Mucosa of rectum (tissue), 2 donors: ENCODE data around the gene HTR1B.

Experiments used
- H3K27ac ChIP-seq, 2 donors: one replicate each; pipeline ENCODE4 v1.7.0; 2013; ENCODE audit warnings: inconsistent platforms in 2 of 2, low read depth in 2 of 2, low read length in 2 of 2
- H3K27me3 ChIP-seq, 2 donors: one replicate each; pipeline ENCODE4 v1.7.0; 2013; ENCODE audit warnings: low read length in 2 of 2; ENCODE audit not compliant: control insufficient read depth in 2 of 2, insufficient read depth in 2 of 2
- H3K36me3 ChIP-seq, 2 donors: one replicate each; pipeline ENCODE4 v1.7.0; 2013; ENCODE audit warnings: low read length in 2 of 2; ENCODE audit not compliant: control insufficient read depth in 2 of 2, insufficient read depth in 2 of 2
- H3K4me1 ChIP-seq, 2 donors: one replicate each; pipeline ENCODE4 v1.7.0; 2013; ENCODE audit warnings: low read length in 2 of 2, mild to moderate bottlenecking in 1 of 2; ENCODE audit not compliant: control insufficient read depth in 2 of 2, insufficient read depth in 2 of 2
- H3K4me3 ChIP-seq, 2 donors: one replicate each; pipeline ENCODE4 v1.7.0; 2013; ENCODE audit warnings: low read length in 2 of 2
- H3K9ac ChIP-seq, 2 donors: one replicate each; pipeline ENCODE4 v1.7.0; 2013; ENCODE audit warnings: low read length in 2 of 2, low read depth in 1 of 2, mild to moderate bottlenecking in 1 of 2
- H3K9me3 ChIP-seq, 2 donors: one replicate each; pipeline ENCODE4 v1.7.0; 2013; ENCODE audit warnings: low read length in 2 of 2; ENCODE audit not compliant: control insufficient read depth in 2 of 2
- donor health status: healthy.
- donor health status: Normal muscosa, but diverticular disease.

HTR1B gene

GRCh38 chr6:77463308-77463860 lies at the start of gene HTR1B:
Gene HTR1B (minus strand): TSS chr6:77463491. CDS start chr6:77463403, 88 bp downstream.
- H3K4me3 ChIP-seq = peak within 1 kb of the TSS; percentile 8 to 57
- no peak within 1 kb of the TSS for H3K9ac ChIP-seq
- H3K36me3 ChIP-seq = no peaks in the 10 kb centered on the region
- no peaks in the 10 kb centered on the region for H3K4me1 ChIP-seq
- H3K27ac ChIP-seq = no peak within 1 kb of the TSS
- H3K9me3 ChIP-seq = no peaks in the 10 kb centered on the region
- peaks cover 42 to 48% of the 10 kb centered on the region in 2 donors for H3K27me3 ChIP-seq

GRCh38 chr6:77512554-77512953 lies 49.3 kb upstream of the HTR1B start:
- Histone ChIP-seq H3K27ac (no peak overlapping the region), H3K36me3 (no peaks in the 10 kb centered on the region), H3K4me1 (no peaks in the 10 kb centered on the region), H3K27me3 (no peaks in the 10 kb centered on the region), H3K4me3 (no peak overlapping the region), H3K9me3 (peaks cover 4 to 5% of the 10 kb centered on the region in 2 donors), H3K9ac (no peak overlapping the region)

GRCh38 chr6:77511860-77512259 lies 48.6 kb upstream of the HTR1B start:
- H3K4me1 ChIP-seq = no peaks in the 10 kb centered on the region
- no peaks in the 10 kb centered on the region for H3K27me3 ChIP-seq
- no peak overlapping the region for H3K27ac ChIP-seq
- no peak overlapping the region for H3K4me3 ChIP-seq
- H3K9ac ChIP-seq = no peak overlapping the region
- no peaks in the 10 kb centered on the region for H3K36me3 ChIP-seq
- H3K9me3 ChIP-seq = peaks cover 4 to 5% of the 10 kb centered on the region in 2 donors

GRCh38 chr6:77502981-77503380 lies 39.7 kb upstream of the HTR1B start:
- H3K36me3 ChIP-seq = no peaks in the 10 kb centered on the region
- H3K27ac ChIP-seq = no peak overlapping the region
- no peak overlapping the region for H3K9ac ChIP-seq
- no peaks in the 10 kb centered on the region for H3K4me1 ChIP-seq
- no peaks in the 10 kb centered on the region for H3K27me3 ChIP-seq
- H3K4me3 ChIP-seq = no peak overlapping the region
- no peaks in the 10 kb centered on the region for H3K9me3 ChIP-seq

- Histone ChIP-seq H3K4me3 (no peak overlapping the region), H3K9ac (no peak overlapping the region), H3K27me3 (no peaks in the 10 kb centered on the region), H3K27ac (no peak overlapping the region), H3K9me3 (no peaks in the 10 kb centered on the region), H3K4me1 (no peaks in the 10 kb centered on the region), H3K36me3 (no peaks in the 10 kb centered on the region)
Measured at GRCh38 chr6:77492530-77492929, 29.2 kb upstream of the HTR1B start.

GRCh38 chr6:77487808-77488425 lies 24.6 kb upstream of the HTR1B start:
- H3K4me3 ChIP-seq = no peak overlapping the region
- H3K27me3 ChIP-seq = no peaks in the 10 kb centered on the region
- H3K27ac ChIP-seq = no peak overlapping the region
- no peaks in the 10 kb centered on the region for H3K4me1 ChIP-seq
- H3K36me3 ChIP-seq = no peaks in the 10 kb centered on the region
- H3K9ac ChIP-seq = no peak overlapping the region
- no peaks in the 10 kb centered on the region for H3K9me3 ChIP-seq

GRCh38 chr6:77482981-77483380 lies 19.7 kb upstream of the HTR1B start:
- no peaks in the 10 kb centered on the region for H3K9me3 ChIP-seq

GRCh38 chr6:77474973-77475372 lies 11.7 kb upstream of the HTR1B start:
- H3K36me3 ChIP-seq = no peaks in the 10 kb centered on the region
- no peaks in the 10 kb centered on the region for H3K9me3 ChIP-seq
- H3K4me3 ChIP-seq = no peak overlapping the region
- H3K27me3 ChIP-seq = no peaks in the 10 kb centered on the region
- H3K4me1 ChIP-seq = no peaks in the 10 kb centered on the region
- no peak overlapping the region for H3K9ac ChIP-seq
- H3K27ac ChIP-seq = no peak overlapping the region

More at GRCh38 chr6:77482981-77483380, 19.7 kb upstream of the HTR1B start:
- no peak overlapping the region for H3K4me3 ChIP-seq
- H3K27ac ChIP-seq = no peak overlapping the region
- H3K27me3 ChIP-seq = no peaks in the 10 kb centered on the region
- no peaks in the 10 kb centered on the region for H3K4me1 ChIP-seq
- no peaks in the 10 kb centered on the region for H3K36me3 ChIP-seq
- no peak overlapping the region for H3K9ac ChIP-seq

- Histone ChIP-seq H3K36me3 (no peaks in the 10 kb centered on the region), H3K27ac (no peak overlapping the region), H3K9me3 (no peaks in the 10 kb centered on the region), H3K4me3 (peak overlapping the region in 1 of 2 donors; percentile 31), H3K9ac (no peak overlapping the region), H3K27me3 (no peaks in the 10 kb centered on the region), H3K4me1 (no peaks in the 10 kb centered on the region)
Measured at GRCh38 chr6:77474286-77474956, 11.1 kb upstream of the HTR1B start.

- Histone ChIP-seq H3K36me3 (no peaks in the 10 kb centered on the region), H3K4me1 (no peaks in the 10 kb centered on the region), H3K9me3 (no peaks in the 10 kb centered on the region), H3K4me3 (no peak overlapping the region), H3K27ac (no peak overlapping the region), H3K27me3 (peaks cover 8 to 9% of the 10 kb centered on the region in 2 donors), H3K9ac (no peak overlapping the region)
Measured at GRCh38 chr6:77470983-77471382, 7.7 kb upstream of the HTR1B start.
